NB4 (cell line): ENCODE measurements around the gene ACOX1.

Experiments
- DNase-seq: peaks from one replicate; pipeline ENCODE4 v3.0.0; 2010; ENCODE audit warnings: low read depth
- H3K4me3 ChIP-seq: one replicate; pipeline ENCODE4 v1.5.1; 2011; ENCODE audit warnings: mild to moderate bottlenecking, low read depth, low read length, moderate library complexity
- MYC ChIP-seq: IDR thresholded peaks from 2 replicates; pipeline ENCODE4 v1.6.1; 2011; ENCODE audit warnings: low read depth, low read length
- POLR2A ChIP-seq: IDR thresholded peaks from 2 replicates; pipeline ENCODE4 v1.6.1; 2011; ENCODE audit warnings: mild to moderate bottlenecking; ENCODE audit not compliant: insufficient read length; ENCODE audit errors: extremely low read depth
- TF ChIP-seq, protein P1 (sequence below): IDR thresholded peaks from one replicate; pipeline ENCODE4 v1.5.1; 2012; ENCODE audit warnings: low read depth, low read length
- TF ChIP-seq, protein P2 (sequence below): IDR thresholded peaks from 2 replicates; pipeline ENCODE4 v1.6.1; 2011; ENCODE audit warnings: low read depth, low read length

ACOX1 gene

DNA sequence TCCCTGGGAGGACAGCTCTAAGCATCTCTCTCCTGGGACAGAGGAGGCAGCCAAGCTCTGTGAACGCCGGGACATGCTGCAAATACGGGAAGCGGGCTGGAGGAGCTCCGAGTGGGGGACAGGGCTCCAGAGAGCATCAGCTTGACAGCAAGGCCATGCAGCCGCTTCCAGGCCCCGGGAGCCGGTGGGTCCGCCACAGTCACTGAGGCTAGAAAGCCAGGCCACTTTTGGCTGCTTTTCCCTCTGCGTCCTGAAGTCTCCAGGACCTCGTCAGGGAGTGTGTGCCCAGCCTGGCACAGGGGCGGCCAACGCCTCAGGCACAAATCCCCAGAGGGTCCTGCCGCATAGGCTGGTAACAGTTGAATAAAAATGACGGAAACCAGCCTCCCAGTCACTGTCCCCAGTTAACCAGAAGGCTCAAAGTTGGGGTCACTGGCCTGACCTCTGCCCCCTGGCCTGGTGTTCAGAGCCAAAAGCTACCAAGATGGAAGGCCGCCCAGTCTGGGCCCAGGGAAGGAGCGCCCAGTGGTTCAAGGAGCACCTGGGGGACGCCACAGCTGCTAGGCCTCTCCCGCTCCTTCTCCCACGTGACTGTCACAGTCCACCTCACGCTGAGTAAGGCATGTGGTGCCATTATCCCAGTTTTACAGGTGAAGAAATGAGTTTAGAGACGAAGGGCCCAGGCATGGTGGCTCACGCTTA lies 79.0 kb downstream of the ACOX1 start:
- TF ChIP-seq MYC, result no peak
- no peak for TF ChIP-seq POLR2A
- TF ChIP-seq, protein P1, sequence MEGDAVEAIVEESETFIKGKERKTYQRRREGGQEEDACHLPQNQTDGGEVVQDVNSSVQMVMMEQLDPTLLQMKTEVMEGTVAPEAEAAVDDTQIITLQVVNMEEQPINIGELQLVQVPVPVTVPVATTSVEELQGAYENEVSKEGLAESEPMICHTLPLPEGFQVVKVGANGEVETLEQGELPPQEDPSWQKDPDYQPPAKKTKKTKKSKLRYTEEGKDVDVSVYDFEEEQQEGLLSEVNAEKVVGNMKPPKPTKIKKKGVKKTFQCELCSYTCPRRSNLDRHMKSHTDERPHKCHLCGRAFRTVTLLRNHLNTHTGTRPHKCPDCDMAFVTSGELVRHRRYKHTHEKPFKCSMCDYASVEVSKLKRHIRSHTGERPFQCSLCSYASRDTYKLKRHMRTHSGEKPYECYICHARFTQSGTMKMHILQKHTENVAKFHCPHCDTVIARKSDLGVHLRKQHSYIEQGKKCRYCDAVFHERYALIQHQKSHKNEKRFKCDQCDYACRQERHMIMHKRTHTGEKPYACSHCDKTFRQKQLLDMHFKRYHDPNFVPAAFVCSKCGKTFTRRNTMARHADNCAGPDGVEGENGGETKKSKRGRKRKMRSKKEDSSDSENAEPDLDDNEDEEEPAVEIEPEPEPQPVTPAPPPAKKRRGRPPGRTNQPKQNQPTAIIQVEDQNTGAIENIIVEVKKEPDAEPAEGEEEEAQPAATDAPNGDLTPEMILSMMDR, result no peak
- TF ChIP-seq, protein P2, sequence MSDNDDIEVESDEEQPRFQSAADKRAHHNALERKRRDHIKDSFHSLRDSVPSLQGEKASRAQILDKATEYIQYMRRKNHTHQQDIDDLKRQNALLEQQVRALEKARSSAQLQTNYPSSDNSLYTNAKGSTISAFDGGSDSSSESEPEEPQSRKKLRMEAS, result no peak
- no peak overlapping the region for H3K4me3 ChIP-seq
- DNase-seq, result no peak

DNA sequence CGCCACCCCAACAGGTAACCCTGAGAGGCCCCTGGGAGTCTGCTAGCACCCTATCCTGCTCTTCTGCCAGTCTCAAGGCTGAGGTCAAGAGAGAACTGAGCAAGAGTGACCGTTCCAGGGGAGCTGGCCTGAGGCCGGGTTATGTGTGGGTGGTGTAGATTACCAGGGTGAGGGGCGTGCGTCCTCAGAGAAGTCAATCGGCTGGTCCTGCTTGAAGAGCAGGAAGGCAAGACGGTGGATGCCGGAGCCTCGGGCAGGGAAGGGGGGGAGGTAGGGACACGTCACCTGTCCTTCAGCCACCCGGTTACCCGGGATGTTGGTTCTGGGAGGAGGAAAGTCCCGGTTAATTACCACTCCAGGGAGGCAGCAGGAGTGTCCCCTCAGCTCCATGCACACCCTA lies 79.6 kb downstream of the ACOX1 start:
- no peak for DNase-seq
- TF ChIP-seq POLR2A (no peak), MYC (no peak)
- TF ChIP-seq, protein P1, result no peak
- TF ChIP-seq, protein P2, result no peak
- H3K4me3 ChIP-seq, result no peak overlapping the region

DNA sequence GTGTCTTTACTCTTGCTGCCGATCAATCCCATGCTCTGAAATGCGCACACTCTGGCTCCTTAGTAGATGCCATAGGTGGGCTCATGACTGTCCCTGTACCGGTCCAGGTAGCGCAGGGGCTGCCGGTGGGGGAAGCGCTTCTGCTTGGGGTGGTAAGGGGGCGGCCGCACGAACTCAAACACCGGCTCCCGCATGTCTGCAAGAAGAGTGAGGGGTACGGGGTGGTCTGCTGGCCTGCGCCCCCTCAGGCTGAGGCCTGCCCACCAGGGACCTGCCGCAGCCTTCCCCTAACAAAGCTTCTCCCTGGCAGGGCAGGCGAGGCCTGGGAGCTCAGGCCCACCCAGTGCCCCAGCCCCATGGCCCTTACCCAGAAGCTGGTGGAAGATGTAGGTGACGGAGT lies 80.2 kb downstream of the ACOX1 start:
- TF ChIP-seq MYC, result no peak
- TF ChIP-seq, protein P1, result no peak
- TF ChIP-seq, protein P2, result no peak
- TF ChIP-seq POLR2A, result no peak
- no peak for DNase-seq
- no peak overlapping the region for H3K4me3 ChIP-seq

DNA sequence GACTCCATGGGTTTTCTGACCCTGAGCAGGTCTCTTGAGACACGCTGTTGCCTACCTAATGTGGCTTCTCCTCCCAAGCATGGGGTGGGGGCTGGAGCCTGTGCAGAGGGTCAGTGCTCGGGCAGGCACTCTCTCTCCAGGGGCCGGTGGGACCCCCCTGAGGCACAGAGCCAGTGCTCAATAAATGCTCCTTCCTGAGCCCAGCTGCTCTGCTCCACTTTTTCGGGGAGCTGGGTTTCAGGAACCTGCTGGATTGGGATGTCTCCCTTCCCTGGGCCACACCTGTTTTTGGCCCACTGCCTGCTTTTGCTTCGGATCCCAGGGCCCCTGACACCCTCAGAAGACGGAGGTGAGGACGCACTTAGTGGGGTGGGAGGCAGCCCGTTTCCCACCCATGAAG lies 80.9 kb downstream of the ACOX1 start:
- no peak for DNase-seq
- TF ChIP-seq, protein P2, result no peak
- no peak for TF ChIP-seq MYC
- no peak overlapping the region for H3K4me3 ChIP-seq

DNA sequence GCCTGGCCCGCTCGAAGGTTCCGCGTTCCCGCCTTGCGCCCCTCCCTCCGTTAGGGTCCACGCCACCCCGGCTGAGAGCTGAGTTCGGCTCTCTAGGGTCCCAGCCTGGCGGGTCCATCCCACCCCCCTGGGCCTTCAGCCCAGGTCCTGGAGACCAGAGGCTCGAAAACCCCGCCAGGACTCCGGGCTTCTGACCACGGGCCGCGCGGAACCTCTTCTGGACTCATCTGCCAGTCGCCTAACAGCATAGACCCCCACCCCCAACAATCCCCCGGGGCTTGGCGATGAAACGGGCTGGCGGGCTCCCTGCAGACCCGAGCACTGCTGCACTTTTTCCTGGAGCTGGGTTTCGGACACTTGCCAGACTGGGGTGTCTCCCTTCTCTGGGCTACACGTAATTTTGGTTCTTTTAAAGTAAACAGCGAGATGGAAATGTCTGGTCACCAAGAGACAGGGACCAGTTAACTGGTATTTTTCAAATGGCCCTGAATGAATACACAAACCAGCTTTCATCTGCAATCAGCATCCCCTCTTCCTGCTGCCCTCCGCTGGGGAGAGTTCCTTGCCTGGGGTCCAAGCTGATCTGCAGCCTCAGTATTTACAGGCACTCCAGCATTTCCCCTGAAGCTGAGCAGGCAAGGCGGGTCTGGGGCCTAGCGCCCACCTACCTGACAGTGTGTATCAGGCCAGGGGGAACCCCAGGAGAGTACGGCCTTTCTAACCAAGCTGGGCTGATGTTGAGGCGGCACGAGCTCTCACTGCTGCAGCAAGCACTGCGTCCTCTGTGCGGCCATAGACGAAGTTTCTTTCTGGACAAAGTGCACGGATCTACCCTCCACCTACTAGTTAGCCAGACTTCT lies 81.6 kb downstream of the ACOX1 start:
- TF ChIP-seq, protein P2, result no peak
- no peak for TF ChIP-seq POLR2A
- no peak for TF ChIP-seq MYC
- TF ChIP-seq, protein P1, result no peak
- no peak for DNase-seq

More for the DNA sequence above, 81.6 kb downstream of the ACOX1 start:
- H3K4me3 ChIP-seq, result no peak overlapping the region
